Mononuclear cell (primary cell): Measurements from ENCODE around the gene MSTO1. TPM values are rescaled to one million over a fixed set of nuclear protein-coding genes. Genes with fewer than 3 reads are reported as not detected.
"Not testable (repeated sequence)": the region's sequence is repeated elsewhere in the genome, so short reads cannot be mapped to it uniquely, and the experiment has no call there.

Source experiments
- H3K27me3 ChIP-seq: 2 replicates; pipeline ENCODE4 v1.6.0; 2011; ENCODE audit warnings: low read length, control low read depth; ENCODE audit not compliant: insufficient read depth
- H3K4me1 ChIP-seq: 2 replicates; pipeline ENCODE4 v1.5.1; 2011; ENCODE audit warnings: mild to moderate bottlenecking, low read length, control low read depth; ENCODE audit not compliant: insufficient read depth
- H3K4me3 ChIP-seq: 2 replicates; pipeline ENCODE4 v1.5.1; 2011; ENCODE audit warnings: mild to moderate bottlenecking, low read length, moderate library complexity
- H3K9me3 ChIP-seq: 2 replicates; pipeline ENCODE4 v1.5.1; 2011; ENCODE audit warnings: low read depth, mild to moderate bottlenecking, control low read depth, low read length
- total RNA-seq: library from RNA; depleted of rRNA; stranded (reverse); fragments of >200 nt; gene quantifications from one replicate; pipeline ENCODE4 v1.2.3, GENCODE V29; 2012

MSTO1 gene
- total RNA-seq, result 15.0 TPM

- Histone ChIP-seq H3K4me3 (peak within 1 kb of the TSS; percentile 66), H3K27me3 (no peaks in the 10 kb centered on the region), H3K9me3 (no peaks in the 10 kb centered on the region), H3K4me1 (peaks cover 5% of the 10 kb centered on the region)
Measured at GRCh38 chr1:155609515-155610256, at the start of gene MSTO1. MSTO1 (plus strand) TSS chr1:155610218; CDS start chr1:155610249, 31 bp downstream.

GRCh38 chr1:155561779-155562580 is 48.0 kb upstream of the MSTO1 start:
- peaks cover 49% of the 10 kb centered on the region for H3K4me1 ChIP-seq
- not testable (repeated sequence) for H3K27me3 ChIP-seq, H3K9me3 ChIP-seq
- H3K4me3 ChIP-seq, result peak overlapping the region; percentile 92

GRCh38 chr1:155562581-155563376 is 47.2 kb upstream of the MSTO1 start, which contains the start of gene ASH1L:
ASH1L (minus strand) TSS chr1:155562803; CDS start chr1:155521519, 41,284 bp downstream.
- Histone ChIP-seq H3K9me3 (no peaks in the 10 kb centered on the region), H3K4me3 (peak within 1 kb of the TSS; percentile 92), H3K4me1 (peaks cover 48% of the 10 kb centered on the region), H3K27me3 (no peaks in the 10 kb centered on the region)

GRCh38 chr1:155563377-155564022 is 46.5 kb upstream of the MSTO1 start:
- H3K4me3 ChIP-seq, result peak overlapping the region; percentile 92

GRCh38 chr1:155569988-155570592 is 39.9 kb upstream of the MSTO1 start:
- H3K9me3 ChIP-seq, result no peaks in the 10 kb centered on the region
- no peaks in the 10 kb centered on the region for H3K27me3 ChIP-seq
- H3K4me3 ChIP-seq, result no peak overlapping the region

More at GRCh38 chr1:155563377-155564022, 46.5 kb upstream of the MSTO1 start:
- H3K27me3 ChIP-seq, H3K9me3 ChIP-seq: not testable (repeated sequence)
- peaks cover 40% of the 10 kb centered on the region for H3K4me1 ChIP-seq

GRCh38 chr1:155570593-155570990 is 39.4 kb upstream of the MSTO1 start:
- Histone ChIP-seq H3K4me1 (peaks cover 5% of the 10 kb centered on the region), H3K27me3 (no peaks in the 10 kb centered on the region), H3K9me3 (no peaks in the 10 kb centered on the region)

More at GRCh38 chr1:155569988-155570592, 39.9 kb upstream of the MSTO1 start:
- H3K4me1 ChIP-seq, result peaks cover 9% of the 10 kb centered on the region

GRCh38 chr1:155574077-155574476 is 35.9 kb upstream of the MSTO1 start:
- Histone ChIP-seq H3K9me3 (no peaks in the 10 kb centered on the region), H3K4me1 (peaks cover 5% of the 10 kb centered on the region), H3K27me3 (no peaks in the 10 kb centered on the region), H3K4me3 (no peak overlapping the region)

More at GRCh38 chr1:155570593-155570990, 39.4 kb upstream of the MSTO1 start:
- no peak overlapping the region for H3K4me3 ChIP-seq

GRCh38 chr1:155575608-155576007 is 34.4 kb upstream of the MSTO1 start:
- H3K27me3 ChIP-seq, H3K4me3 ChIP-seq, H3K4me1 ChIP-seq, H3K9me3 ChIP-seq: not testable (repeated sequence)

- not testable (repeated sequence) for H3K4me1 ChIP-seq, H3K9me3 ChIP-seq, H3K27me3 ChIP-seq, H3K4me3 ChIP-seq
Measured at GRCh38 chr1:155583846-155584245, 26.2 kb upstream of the MSTO1 start.

- H3K4me3 ChIP-seq, H3K27me3 ChIP-seq, H3K9me3 ChIP-seq, H3K4me1 ChIP-seq: not testable (repeated sequence)
Measured at GRCh38 chr1:155589282-155589681, 20.7 kb upstream of the MSTO1 start.

- H3K4me3 ChIP-seq, H3K9me3 ChIP-seq, H3K4me1 ChIP-seq, H3K27me3 ChIP-seq: not testable (repeated sequence)
Measured at GRCh38 chr1:155590516-155591247, 19.3 kb upstream of the MSTO1 start.

- no peak overlapping the region for H3K4me3 ChIP-seq
- no peaks in the 10 kb centered on the region for H3K9me3 ChIP-seq
- H3K4me1 ChIP-seq, result no peaks in the 10 kb centered on the region
- no peaks in the 10 kb centered on the region for H3K27me3 ChIP-seq
Measured at GRCh38 chr1:155591770-155592169, 18.2 kb upstream of the MSTO1 start.

- not testable (repeated sequence) for H3K27me3 ChIP-seq, H3K9me3 ChIP-seq, H3K4me1 ChIP-seq, H3K4me3 ChIP-seq
Measured at GRCh38 chr1:155595877-155596474, 14.0 kb upstream of the MSTO1 start.
